ENCODE measurements around the gene TMUB2. TPM values are rescaled to one million over a fixed set of nuclear protein-coding genes. Genes with fewer than 3 reads are reported as not detected.

Gene TMUB2
- polyA plus RNA-seq, 1 donor from 2014 or later = 59.9 TPM

- no peaks in the 10 kb centered on the region for H3K9me3 ChIP-seq (ENCODE audit: low read length)
- H3K27me3 ChIP-seq (ENCODE audit: insufficient read depth, low read depth, low read length) = no peaks in the 10 kb centered on the region
- H3K4me3 ChIP-seq (ENCODE audit: low read length) = no peak overlapping the region
- H3K9me2 ChIP-seq (ENCODE audit: insufficient read depth, low read length) = no peaks in the 10 kb centered on the region
- H3K27ac ChIP-seq (ENCODE audit: low read length) = no peak overlapping the region
- no peak overlapping the region for H2AFZ ChIP-seq (ENCODE audit: low read depth, low read length)
- no peak overlapping the region for H3K9ac ChIP-seq (ENCODE audit: low read length)
- TF ChIP-seq POLR2AphosphoS5 (IDR thresholded peaks at IDR 0.05) = no peak
- TF ChIP-seq RAD21 (conservative IDR thresholded peaks at IDR 0.05) = no peak
- TF ChIP-seq REST (IDR thresholded peaks at IDR 0.05; ENCODE audit: borderline replicate concordance) = no peak
- no peak for TF ChIP-seq MXI1 (conservative IDR thresholded peaks at IDR 0.05; ENCODE audit: poor library complexity, severe bottlenecking)
- no peak for TF ChIP-seq TAF1 (IDR thresholded peaks at IDR 0.05; ENCODE audit: low read depth)
- H4K20me1 ChIP-seq (ENCODE audit: insufficient read depth) = no peaks in the 10 kb centered on the region
- no peak overlapping the region for H3K4me2 ChIP-seq (ENCODE audit: low read length)
- no peaks in the 10 kb centered on the region for H3K79me2 ChIP-seq (replicated peaks; ENCODE audit: insufficient read depth, low read length)
- H3K36me3 ChIP-seq (ENCODE audit: insufficient read depth, low read length) = no peaks in the 10 kb centered on the region
- H3F3A ChIP-seq (ENCODE audit: insufficient read depth, low read length, poor library complexity, severe bottlenecking) = no peaks in the 10 kb centered on the region
Measured at GRCh38 chr17:44177640-44178039, 9.1 kb upstream of the TMUB2 start.

- H3K4me2 ChIP-seq (ENCODE audit: low read length) = no peak overlapping the region
- H3F3A ChIP-seq (ENCODE audit: insufficient read depth, low read length, poor library complexity, severe bottlenecking) = no peaks in the 10 kb centered on the region
- H3K9me2 ChIP-seq (ENCODE audit: insufficient read depth, low read length) = no peaks in the 10 kb centered on the region
- H2AFZ ChIP-seq (ENCODE audit: low read depth, low read length) = no peak overlapping the region
- H3K36me3 ChIP-seq (ENCODE audit: insufficient read depth, low read length) = no peaks in the 10 kb centered on the region
- no peak overlapping the region for H3K9ac ChIP-seq (ENCODE audit: low read length)
- TF ChIP-seq CTCF (IDR thresholded peaks at IDR 0.05; ENCODE audit: poor library complexity, severe bottlenecking) = no peak
- no peaks in the 10 kb centered on the region for H3K27me3 ChIP-seq (ENCODE audit: insufficient read depth, low read depth, low read length)
- no peak overlapping the region for H3K4me3 ChIP-seq (ENCODE audit: low read length)
- no peaks in the 10 kb centered on the region for H3K9me3 ChIP-seq (ENCODE audit: low read length)
- H3K79me2 ChIP-seq (replicated peaks; ENCODE audit: insufficient read depth, low read length) = no peaks in the 10 kb centered on the region
- H3K27ac ChIP-seq (ENCODE audit: low read length) = no peak overlapping the region
- H4K20me1 ChIP-seq (ENCODE audit: insufficient read depth) = no peaks in the 10 kb centered on the region
Measured at GRCh38 chr17:44178133-44178532, 8.6 kb upstream of the TMUB2 start.

GRCh38 chr17:44183024-44183423 lies 3.7 kb upstream of the TMUB2 start:
- Histone ChIP-seq H3K9me2 (ENCODE audit: insufficient read depth, low read length) (no peaks in the 10 kb centered on the region), H3K79me2 (replicated peaks; ENCODE audit: insufficient read depth, low read length) (peaks cover 26% of the 10 kb centered on the region), H3K9ac (ENCODE audit: low read length) (no peak overlapping the region), H2AFZ (ENCODE audit: low read depth, low read length) (no peak overlapping the region), H3F3A (ENCODE audit: insufficient read depth, low read length, poor library complexity, severe bottlenecking) (no peaks in the 10 kb centered on the region), H4K20me1 (ENCODE audit: insufficient read depth) (no peaks in the 10 kb centered on the region), H3K4me3 (ENCODE audit: low read length) (no peak overlapping the region), H3K27me3 (ENCODE audit: insufficient read depth, low read depth, low read length) (no peaks in the 10 kb centered on the region), H3K4me2 (ENCODE audit: low read length) (no peak overlapping the region), H3K36me3 (ENCODE audit: insufficient read depth, low read length) (no peaks in the 10 kb centered on the region), H3K9me3 (ENCODE audit: low read length) (no peaks in the 10 kb centered on the region), H3K27ac (ENCODE audit: low read length) (no peak overlapping the region)
- no peak for TF ChIP-seq SMC3 (conservative IDR thresholded peaks at IDR 0.05; ENCODE audit: poor library complexity)
- no peak for TF ChIP-seq EP300 (conservative IDR thresholded peaks at IDR 0.05; ENCODE audit: poor library complexity, severe bottlenecking)
- TF ChIP-seq MXI1 (conservative IDR thresholded peaks at IDR 0.05; ENCODE audit: poor library complexity, severe bottlenecking) = no peak
- TF ChIP-seq EZH2 (IDR thresholded peaks at IDR 0.05; ENCODE audit: borderline replicate concordance, insufficient read depth, low read length, poor library complexity, severe bottlenecking) = no peak
- TF ChIP-seq TAF1 (IDR thresholded peaks at IDR 0.05; ENCODE audit: low read depth) = no peak
- TF ChIP-seq REST (IDR thresholded peaks at IDR 0.05; ENCODE audit: borderline replicate concordance) = no peak
- no peak for TF ChIP-seq RAD21 (conservative IDR thresholded peaks at IDR 0.05)
